HG02938 (cell line): ENCODE measurements around the gene PAFAH2.
"Not testable (repeated sequence)": the region's sequence is repeated elsewhere in the genome, so short reads cannot be mapped to it uniquely, and the experiment has no call there.

Experiments
- ATAC-seq: cut with Tn5 transposase; IDR thresholded peaks from one replicate; pipeline ENCODE4 v1.9.1; 2021; ENCODE audit warnings: mild to moderate bottlenecking, moderate library complexity; ENCODE audit not compliant: unreplicated experiment

Gene PAFAH2

GRCh38 chr1:25933479-25934365, 64.1 kb downstream of the PAFAH2 start:
- no peak for ATAC-seq

GRCh38 chr1:25932811-25933400, 65.0 kb downstream of the PAFAH2 start:
- not testable (repeated sequence) for ATAC-seq

DNA sequence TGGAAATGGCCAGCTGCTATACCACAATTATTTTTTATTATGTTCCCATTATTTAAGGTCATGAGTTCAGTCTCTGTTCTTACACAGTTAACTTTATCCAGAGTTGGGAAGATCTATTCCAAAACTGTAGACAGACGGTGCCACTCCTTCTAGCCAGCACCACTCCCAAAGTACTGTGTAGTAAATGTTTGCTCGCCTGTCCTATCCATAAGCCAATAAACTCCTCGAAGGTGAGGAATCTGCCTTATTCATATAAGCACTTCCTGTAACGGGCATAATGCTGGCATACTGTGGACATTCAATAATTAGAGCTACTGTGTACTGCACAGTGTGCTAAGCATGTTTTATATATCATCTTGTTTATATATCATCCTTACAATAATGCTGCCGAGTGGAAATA, 65.5 kb downstream of the PAFAH2 start:
- ATAC-seq = no peak

- ATAC-seq = no peak
These were observed 68.8 kb downstream of the PAFAH2 start for GRCh38 chr1:25929016-25929415.

- ATAC-seq = no peak
These were observed 70.2 kb downstream of the PAFAH2 start for GRCh38 chr1:25927521-25928265.

DNA sequence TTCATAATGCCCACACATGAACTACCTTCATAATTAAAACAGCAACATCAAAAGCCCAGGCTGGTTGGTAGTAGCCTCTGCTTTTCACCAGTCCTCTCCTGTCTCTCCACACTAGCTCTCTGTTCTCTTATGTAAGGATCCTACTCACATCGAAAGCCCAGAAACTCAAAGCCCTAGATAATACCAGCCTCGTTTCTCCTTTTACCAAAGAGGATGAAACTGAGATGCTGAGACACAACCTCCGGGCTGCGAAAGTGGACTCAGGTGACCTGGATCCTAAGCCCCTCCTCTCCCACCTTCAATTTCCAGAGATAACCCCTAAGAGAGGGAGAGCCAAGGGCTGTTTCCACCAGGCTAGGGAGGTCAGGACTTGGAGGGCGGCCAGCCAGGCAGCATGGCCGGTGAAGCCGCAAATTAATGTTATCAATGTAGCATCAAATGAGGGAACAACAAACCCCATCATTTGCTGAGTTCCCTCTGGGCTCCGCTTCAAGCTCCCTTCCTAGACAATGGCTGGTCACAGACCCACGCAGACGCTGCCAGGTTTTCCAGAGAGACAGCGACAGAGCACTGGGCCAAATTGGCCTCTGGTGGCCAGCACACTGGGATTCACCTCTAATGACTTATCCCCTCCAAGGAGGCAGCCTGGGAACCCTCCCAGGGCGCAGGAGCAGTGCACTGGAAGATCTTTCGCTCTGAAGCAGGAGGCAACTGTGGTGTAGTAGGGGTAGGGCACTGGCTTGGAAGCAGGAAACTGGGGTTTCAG, 70.9 kb downstream of the PAFAH2 start:
- ATAC-seq = no peak

GRCh38 chr1:25924454-25924853, 73.4 kb downstream of the PAFAH2 start:
- ATAC-seq = no peak

- no peak for ATAC-seq
These were observed 74.8 kb downstream of the PAFAH2 start for GRCh38 chr1:25922971-25923552.

GRCh38 chr1:25922056-25922970, 75.5 kb downstream of the PAFAH2 start:
- no peak for ATAC-seq

GRCh38 chr1:25918615-25919014, 79.2 kb downstream of the PAFAH2 start:
- no peak for ATAC-seq

- ATAC-seq = no peak
These were observed 79.9 kb downstream of the PAFAH2 start for GRCh38 chr1:25917996-25918395.

DNA sequence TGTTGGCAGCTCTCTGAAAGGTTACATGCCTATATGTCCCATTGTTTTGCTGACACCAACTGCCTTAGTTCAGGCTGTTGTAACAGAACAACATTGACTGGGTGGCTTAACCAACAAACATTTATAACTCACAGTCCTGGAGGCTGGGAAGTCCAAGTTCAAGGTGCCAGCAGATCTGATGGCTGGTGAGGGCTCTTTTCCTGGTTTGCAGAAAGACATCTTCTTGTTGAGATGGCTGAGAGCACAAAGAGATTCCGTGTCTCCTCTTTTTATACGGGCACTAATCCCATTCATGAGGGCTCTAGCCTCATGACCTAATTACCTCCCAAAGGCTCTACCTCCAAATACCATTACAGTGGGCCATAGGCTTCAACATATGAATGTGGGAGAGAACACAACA, 81.4 kb downstream of the PAFAH2 start:
- no peak for ATAC-seq

- ATAC-seq = no peak
These were observed 83.5 kb downstream of the PAFAH2 start for GRCh38 chr1:25914074-25914995.

DNA sequence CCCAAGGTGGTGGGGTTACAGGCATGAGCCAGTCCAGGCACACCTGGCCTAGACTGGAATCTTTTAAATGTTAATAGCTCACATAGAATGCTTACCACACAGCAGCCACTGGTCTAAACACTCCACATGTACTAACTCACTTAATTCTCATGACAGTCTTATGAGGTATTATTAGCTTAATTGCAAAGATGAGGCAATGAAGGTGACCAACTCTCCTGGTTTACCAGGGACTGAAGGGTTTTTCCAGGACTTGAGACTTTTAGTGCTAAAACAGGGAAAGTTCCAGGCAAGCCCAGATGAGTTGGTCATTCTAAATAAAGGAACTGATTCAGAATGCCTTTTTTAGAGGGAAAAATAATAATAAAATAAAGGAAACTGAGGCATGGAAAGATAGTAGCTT, 84.7 kb downstream of the PAFAH2 start:
- ATAC-seq = no peak

GRCh38 chr1:25912076-25912831, 85.6 kb downstream of the PAFAH2 start:
- no peak for ATAC-seq

DNA sequence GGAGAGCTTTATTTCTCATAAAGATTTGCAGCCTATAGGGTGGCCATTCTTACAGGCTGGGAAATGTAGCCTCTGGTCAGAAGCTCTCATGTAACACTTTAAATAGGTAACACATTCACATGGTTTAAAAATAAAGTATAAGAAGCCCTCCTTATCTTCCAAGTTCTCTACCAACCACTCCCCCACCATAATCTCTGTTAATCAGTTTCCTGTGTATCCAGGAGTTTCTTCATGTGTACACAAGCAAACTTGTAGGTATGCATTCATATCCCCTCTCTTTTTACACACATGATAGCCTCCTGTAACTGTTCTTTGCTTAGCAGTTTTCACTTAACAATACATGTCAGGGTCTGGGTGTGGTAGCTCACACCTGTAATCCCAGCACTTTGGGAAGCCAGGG, 86.7 kb downstream of the PAFAH2 start:
- ATAC-seq = no peak
